ENCODE results near the gene GBP7. TPM values are rescaled to one million over a fixed set of nuclear protein-coding genes. Genes with fewer than 3 reads are reported as not detected.

GBP7 gene
- total RNA-seq, 4 donors from 2014 or later = not detected

DNA sequence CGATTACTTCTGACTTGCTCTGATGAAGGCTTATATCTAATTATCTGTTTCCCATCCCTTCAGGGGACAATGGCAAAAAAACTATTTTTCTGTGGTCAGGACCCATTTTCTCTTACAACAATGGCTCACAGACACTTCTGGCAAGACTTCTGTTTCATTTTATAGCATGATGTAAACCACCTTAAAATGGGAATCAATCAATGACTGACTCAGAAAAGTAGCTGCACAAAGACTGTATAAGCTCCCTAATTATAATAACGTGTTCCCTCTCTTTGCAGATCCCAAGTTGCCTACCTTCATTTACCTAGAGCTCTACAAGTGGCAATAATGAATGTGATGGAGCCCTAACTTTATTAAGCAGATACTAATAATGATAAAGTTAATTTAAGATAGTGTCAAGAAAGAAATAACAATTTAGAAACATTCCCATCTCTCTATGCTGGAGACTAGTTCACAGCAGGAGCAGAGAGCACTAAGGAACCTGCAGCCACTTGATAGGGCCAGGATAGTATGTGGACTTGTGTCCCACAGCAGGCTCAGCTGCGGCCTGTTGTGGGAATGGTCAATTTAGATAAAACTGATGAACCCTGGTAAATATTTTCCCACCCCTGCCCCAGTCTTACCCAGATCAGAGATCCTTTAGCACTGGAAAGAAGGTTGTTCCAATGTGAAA is 50.4 kb downstream of the GBP7 start:
- intact Hi-C loops (cut with DNase I; ENCODE audit: low total_unique reads) (no loop called here), in situ Hi-C loops (cut with MboI; ENCODE audit: low pct_ligation_motif_present in 1 of 4, low pct_unique_long_range_greater_than_20kb in 1 of 4, low sequenced_read_pairs in 3 of 4) (no loop called here)
- H3K27me3 ChIP-seq = no peaks in the 10 kb centered on the region
- peaks cover 0 to 15% (median 4%) of the 10 kb centered on the region in 4 donors for H3K36me3 ChIP-seq
- peaks cover 0 to 54% (median 27%) of the 10 kb centered on the region in 4 donors for H3K4me1 ChIP-seq
- 10 to 14% methylated on average over 2 to 3 of the region's 3 CpGs for WGBS, 2 donors (ENCODE audit: low coverage in 1 of 2)
- peak overlapping the region; percentile 41 to 63 (median 48) for H3K4me3 ChIP-seq
- peak overlapping the region; percentile 88 to 92 (median 90) for H3K27ac ChIP-seq
- no peak for DNase-seq
- TF ChIP-seq POLR2AphosphoS5 (IDR thresholded peaks at IDR 0.05) (no peak), POLR2A (IDR thresholded peaks at IDR 0.05) (no peak), EP300 (IDR thresholded peaks at IDR 0.05; ENCODE audit: low read depth) (no peak), CTCF (IDR thresholded peaks at IDR 0.05) (no peak)
- H3K9me3 ChIP-seq = no peaks in the 10 kb centered on the region

DNA sequence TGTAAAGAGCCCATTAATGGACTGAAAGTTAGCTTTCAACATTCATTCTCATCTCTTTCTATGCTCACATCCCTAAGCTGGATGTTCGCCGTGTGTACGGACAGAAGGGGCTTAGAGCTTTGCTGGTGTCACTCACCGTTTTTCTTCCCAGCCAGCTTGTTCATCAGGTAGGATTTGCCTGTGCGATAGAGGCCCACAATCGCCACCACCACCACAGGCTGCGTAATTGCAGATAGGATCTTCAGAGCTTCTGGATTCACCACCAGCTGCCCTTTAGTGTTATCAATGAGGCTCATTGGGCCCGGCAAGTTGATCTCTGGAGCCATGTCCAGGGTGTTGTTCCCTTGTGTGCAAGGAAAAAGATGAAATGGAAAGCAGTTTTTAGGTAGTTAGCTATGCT is 54.2 kb downstream of the GBP7 start:
- peaks cover 0 to 32% (median 17%) of the 10 kb centered on the region in 4 donors for H3K4me1 ChIP-seq
- peaks cover 0 to 53% (median 21%) of the 10 kb centered on the region in 4 donors for H3K36me3 ChIP-seq
- no peak overlapping the region for H3K4me3 ChIP-seq
- WGBS, 2 donors (ENCODE audit: low coverage in 1 of 2) = 93% methylated on average over 8 of the region's 8 CpGs; no CpG with 5 or more reads in 1 of the 2 donors
- in situ Hi-C loops (cut with MboI; ENCODE audit: low pct_ligation_motif_present in 1 of 4, low pct_unique_long_range_greater_than_20kb in 1 of 4, low sequenced_read_pairs in 3 of 4) = no loop called here
- H3K27ac ChIP-seq = no peak overlapping the region
- intact Hi-C loops (cut with DNase I; ENCODE audit: low total_unique reads) = no loop called here
- no peaks in the 10 kb centered on the region for H3K9me3 ChIP-seq
- no peaks in the 10 kb centered on the region for H3K27me3 ChIP-seq
- no peak for DNase-seq
- no peak for TF ChIP-seq CTCF (IDR thresholded peaks at IDR 0.05)
- no peak for TF ChIP-seq EP300 (IDR thresholded peaks at IDR 0.05; ENCODE audit: low read depth)

- in situ Hi-C loops (cut with MboI; ENCODE audit: low pct_ligation_motif_present in 1 of 4, low pct_unique_long_range_greater_than_20kb in 1 of 4, low sequenced_read_pairs in 3 of 4) (no loop called here), intact Hi-C loops (cut with DNase I; ENCODE audit: low total_unique reads) (no loop called here)
- peaks cover 0 to 90% (median 29%) of the 10 kb centered on the region in 4 donors for H3K36me3 ChIP-seq
These were observed 61.1 kb downstream of the GBP7 start for GRCh38 chr1:89114662-89115061.

More at GRCh38 chr1:89114662-89115061, 61.1 kb downstream of the GBP7 start:
- no peaks in the 10 kb centered on the region for H3K4me1 ChIP-seq
- no peak for TF ChIP-seq CTCF (IDR thresholded peaks at IDR 0.05)
- no peak for TF ChIP-seq EP300 (IDR thresholded peaks at IDR 0.05; ENCODE audit: low read depth)
- TF ChIP-seq POLR2A (IDR thresholded peaks at IDR 0.05) = no peak
- H3K27ac ChIP-seq = no peak overlapping the region
- H3K27me3 ChIP-seq = no peaks in the 10 kb centered on the region
- 81 to 82% methylated on average over 2 of the region's 2 CpGs for WGBS, 2 donors (ENCODE audit: low coverage in 1 of 2)
- H3K9me3 ChIP-seq = no peaks in the 10 kb centered on the region
- no peak overlapping the region for H3K4me3 ChIP-seq
- DNase-seq = no peak

Measured in transverse colon (tissue), 4 donors.